IMR-90 (cell line): ENCODE data around the gene EFNB2. TPM values are rescaled to one million over a fixed set of nuclear protein-coding genes. Genes with fewer than 3 reads are reported as not detected.

Source experiments
- ATAC-seq: fragments of 200-7000 bp; cut with Tn5 transposase; 2 replicates; pipeline ENCODE4 v1.9.1; 2020; ENCODE audit warnings: low read depth, mild to moderate bottlenecking, moderate library complexity
- BruUV-seq: library from RNA; stranded (reverse); fragments of 400-500 nt; replicated peaks from 2 replicates; lab custom pipeline; 2021; lab: Mats Ljungman, UMichigan
- CTCF ChIA-PET: fragments of 300-600 bp; formaldehyde crosslinking; extraction: SDS; loops from one replicate; lab custom pipeline; 2021; ENCODE audit warnings: antibody characterized with exemption; lab: Yijun Ruan, JAX
- POLR2A ChIA-PET: fragments of 300-600 bp; sonication (Branson Sonifier 250); formaldehyde crosslinking; loops from one replicate; lab custom pipeline; 2022; ENCODE audit warnings: antibody characterized with exemption; ENCODE audit not compliant: unreplicated experiment; lab: Charles Lee
- DNase-seq: peaks from one replicate; pipeline ENCODE4 v3.0.0; 2013
- H2AFZ ChIP-seq: replicated peaks from 2 replicates; pipeline ENCODE3; 2013; ENCODE audit warnings: low read length, mild to moderate bottlenecking; ENCODE audit not compliant: poor library complexity
- H2AK5ac ChIP-seq: 2 replicates; pipeline ENCODE4 v1.6.1; 2013; ENCODE audit warnings: low read depth, low read length, inconsistent platforms
- H2AK9ac ChIP-seq: replicated peaks from 2 replicates; pipeline ENCODE3; 2013; ENCODE audit warnings: mild to moderate bottlenecking, low read depth, low read length, moderate library complexity; ENCODE audit not compliant: poor library complexity
- H2BK120ac ChIP-seq: 2 replicates; pipeline ENCODE4 v1.6.1; 2013; ENCODE audit warnings: low read depth, low read length, inconsistent platforms
- H2BK15ac ChIP-seq: 3 replicates; pipeline ENCODE4 v1.6.1; 2013; ENCODE audit warnings: low read depth, low read length, inconsistent platforms
- H2BK20ac ChIP-seq: 2 replicates; pipeline ENCODE4 v1.6.1; 2013; ENCODE audit warnings: low read depth, mild to moderate bottlenecking, inconsistent platforms, low read length, moderate library complexity
- H2BK5ac ChIP-seq: 2 replicates; pipeline ENCODE4 v1.6.1; 2013; ENCODE audit warnings: mild to moderate bottlenecking, low read depth, low read length, inconsistent platforms; ENCODE audit not compliant: poor library complexity, severe bottlenecking
- H3K14ac ChIP-seq: replicated peaks from 2 replicates; pipeline ENCODE4 v1.6.1; 2013; ENCODE audit warnings: low read depth, low read length, inconsistent platforms
- H3K18ac ChIP-seq: 2 replicates; pipeline ENCODE4 v1.6.1; 2013; ENCODE audit warnings: low read depth, low read length, control low read depth
- H3K23ac ChIP-seq: 2 replicates; pipeline ENCODE4 v1.6.1; 2013; ENCODE audit warnings: low read depth, low read length, inconsistent platforms
- H3K27ac ChIP-seq: 2 replicates; pipeline ENCODE4 v1.5.1; 2013; ENCODE audit warnings: mild to moderate bottlenecking, control low read depth, low read length; ENCODE audit not compliant: insufficient read depth
- H3K27me3 ChIP-seq: 2 replicates; pipeline ENCODE4 v1.6.1; 2013; ENCODE audit warnings: low read length; ENCODE audit not compliant: control insufficient read depth, insufficient read depth
- H3K36me3 ChIP-seq: 2 replicates; pipeline ENCODE4 v1.6.1; 2013; ENCODE audit warnings: low read length, mixed read lengths; ENCODE audit not compliant: control insufficient read depth, insufficient read depth
- H3K4ac ChIP-seq: 2 replicates; pipeline ENCODE4 v1.6.1; 2013; ENCODE audit warnings: low read depth, low read length, inconsistent platforms
- H3K4me1 ChIP-seq: 2 replicates; pipeline ENCODE4 v1.6.1; 2013; ENCODE audit warnings: low read length, mixed read lengths; ENCODE audit not compliant: control insufficient read depth, insufficient read depth
- H3K4me2 ChIP-seq: 2 replicates; pipeline ENCODE4 v1.6.1; 2013; ENCODE audit warnings: low read depth, mild to moderate bottlenecking, control low read depth, low read length, moderate library complexity
- H3K4me3 ChIP-seq: 2 replicates; pipeline ENCODE4 v1.5.1; 2013; ENCODE audit warnings: low read depth, mild to moderate bottlenecking, control low read depth, low read length, moderate library complexity; ENCODE audit not compliant: insufficient read depth
- H3K56ac ChIP-seq: 2 replicates; pipeline ENCODE4 v1.6.1; 2013; ENCODE audit warnings: low read length, inconsistent platforms; ENCODE audit not compliant: insufficient read depth; ENCODE audit errors: extremely low read depth
- H3K79me1 ChIP-seq, 2 experiments: 2 replicates each; pipeline ENCODE4 v1.6.1; 2013; ENCODE audit warnings: low read length in 2 of 2, inconsistent platforms in 1 of 2, low read depth in 1 of 2
- H3K9ac ChIP-seq: 2 replicates; pipeline ENCODE4 v1.6.1; 2013; ENCODE audit warnings: low read depth, low read length, control low read depth
- H3K9me1 ChIP-seq: 2 replicates; pipeline ENCODE4 v1.6.1; 2013; ENCODE audit warnings: low read length, inconsistent platforms; ENCODE audit not compliant: insufficient read depth
- H3K9me3 ChIP-seq: 2 replicates; pipeline ENCODE4 v1.6.1; 2013; ENCODE audit warnings: low read length; ENCODE audit not compliant: control insufficient read depth, insufficient read depth
- H4K20me1 ChIP-seq: 2 replicates; pipeline ENCODE4 v1.6.1; 2013; ENCODE audit warnings: low read length, inconsistent platforms; ENCODE audit not compliant: insufficient read depth
- H4K5ac ChIP-seq: 2 replicates; pipeline ENCODE4 v1.6.1; 2013; ENCODE audit warnings: mild to moderate bottlenecking, low read depth, low read length, control low read depth
- H4K8ac ChIP-seq, 2 experiments: 2 replicates each; pipeline ENCODE4 v1.6.1; 2013; ENCODE audit warnings: low read depth in 2 of 2, low read length in 2 of 2, control low read depth in 1 of 2, inconsistent platforms in 1 of 2
- H4K91ac ChIP-seq: 2 replicates; pipeline ENCODE4 v1.6.1; 2013; ENCODE audit warnings: low read depth, low read length, inconsistent platforms; ENCODE audit not compliant: insufficient read depth
- BHLHE40 ChIP-seq: fragments of 150-350 bp; IDR thresholded peaks from 2 replicates; pipeline ENCODE4 v1.6.1; 2016; ENCODE audit warnings: mild to moderate bottlenecking, low read depth, low read length
- MAFK ChIP-seq: IDR thresholded peaks from 2 replicates; pipeline ENCODE4 v1.6.1; 2012; ENCODE audit warnings: low read depth, low read length, improper control_type of control experiment
- MAZ ChIP-seq: IDR thresholded peaks from 2 replicates; pipeline ENCODE4 v1.6.1; 2012; ENCODE audit warnings: low read depth, mild to moderate bottlenecking, low read length, improper control_type of control experiment, moderate library complexity, borderline replicate concordance
- RAD21 ChIP-seq: IDR thresholded peaks from 2 replicates; pipeline ENCODE4 v1.6.1; 2012; ENCODE audit warnings: low read length, improper control_type of control experiment
- RCOR1 ChIP-seq: IDR thresholded peaks from 2 replicates; pipeline ENCODE4 v1.6.1; 2012; ENCODE audit warnings: mild to moderate bottlenecking, low read length, improper control_type of control experiment; ENCODE audit not compliant: insufficient replicate concordance
- RFX5 ChIP-seq: IDR thresholded peaks from 2 replicates; pipeline ENCODE4 v1.8.0; 2012; ENCODE audit warnings: low read depth, mild to moderate bottlenecking, low read length, moderate library complexity
- SMC3 ChIP-seq: fragments of 150-350 bp; IDR thresholded peaks from 2 replicates; pipeline ENCODE4 v1.6.1; 2016; ENCODE audit warnings: low read depth, mild to moderate bottlenecking, antibody characterized with exemption, low read length, moderate library complexity
- WGBS, 2 experiments: methylation state at CpG; one replicate each; pipeline versions ENCODE4 v1.1.5 to v1.1.7; 2013; ENCODE audit warnings: missing lambda C conversion rate in 2 of 2; ENCODE audit not compliant: insufficient read length in 1 of 2; ENCODE audit errors: extremely low coverage in 2 of 2; 5-methylcytosine and 5-hydroxymethylcytosine counted together
- dilution Hi-C: fragments of 300-500 bp; cut with HindIII; formaldehyde crosslinking; loops from one replicate; pipeline ENCODE4 v1.14.3; 2018; ENCODE audit warnings: low sequenced_read_pairs; ENCODE audit not compliant: unreplicated experiment
- in situ Hi-C: fragments of 300-500 bp; cut with MboI; formaldehyde crosslinking; loops from 3 replicates; pipeline ENCODE4 v1.14.3; 2019; ENCODE audit warnings: low sequenced_read_pairs, inconsistent platforms, mixed read lengths
- intact Hi-C: fragments of 100-400 bp; cut with micrococcal nuclease; formaldehyde crosslinking; loops from 2 replicates; pipeline ENCODE4 v1.10.0; 2022
- polyA plus RNA-seq, 3 experiments: library from polyadenylated mRNA; depleted of rRNA; stranded (reverse); fragments of >200 nt; gene quantifications; 2 replicates each; pipeline ENCODE4 v1.2.3, GENCODE V29; 2012; ENCODE audit warnings: low replicate concordance in 1 of 3
- total RNA-seq: library from RNA; depleted of rRNA; stranded (reverse); fragments of >200 nt; gene quantifications from 2 replicates; pipeline ENCODE4 v1.2.3, GENCODE V29; 2012

Gene EFNB2
- total and polyA plus RNA-seq, 2 of the 4 experiments (the other 2 are of a cell fraction): 5.4 to 6.0 TPM

DNA sequence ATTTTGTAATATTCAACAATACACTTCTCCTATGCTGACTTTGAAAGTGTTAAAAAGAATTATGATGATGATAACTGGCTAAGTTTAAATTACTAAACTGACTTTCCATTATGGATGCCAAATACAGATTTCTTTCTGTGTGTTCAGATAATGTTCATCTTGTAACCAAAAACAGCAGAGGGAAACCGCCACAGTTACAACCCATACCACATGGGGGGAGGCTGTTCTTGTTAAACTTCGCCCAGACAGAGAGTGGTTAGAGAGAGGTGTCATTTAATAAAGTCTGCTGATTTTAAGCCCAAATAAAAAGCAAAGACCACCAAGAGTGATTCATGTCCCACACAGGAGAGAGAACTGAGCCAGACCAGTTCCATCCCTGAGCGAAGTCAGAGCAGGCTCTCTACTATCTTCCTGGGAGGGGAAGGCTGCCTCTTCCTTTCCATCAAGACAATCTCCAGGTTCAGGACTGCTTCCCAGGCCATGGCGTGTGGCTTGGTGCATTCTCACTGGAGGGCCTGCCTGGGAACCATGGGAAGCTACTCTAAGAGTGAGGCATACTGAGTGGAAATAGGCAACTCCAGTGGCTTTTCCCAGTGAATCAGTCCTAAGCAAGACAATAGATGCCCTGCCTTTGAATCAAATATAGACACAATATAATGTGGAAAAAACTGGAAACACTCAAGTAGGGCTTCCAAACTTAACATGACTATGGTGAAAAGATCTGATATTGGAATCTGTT, 18.2 kb downstream of the EFNB2 start:
- H3K4ac ChIP-seq: no peak overlapping the region
- DNase-seq: no peak
- H3K14ac ChIP-seq: no peak overlapping the region
- H4K8ac ChIP-seq: no peak overlapping the region
- WGBS, 2 experiments: no CpG with 5 or more reads among the region's 4 CpGs
- no peak for ATAC-seq
- H2BK20ac ChIP-seq: no peak overlapping the region
- no peaks in the 10 kb centered on the region for H4K20me1 ChIP-seq
- no peak overlapping the region for H3K23ac ChIP-seq
- TF ChIP-seq SMC3 (no peak), BHLHE40 (no peak), MAFK (no peak), MAZ (no peak), RCOR1 (no peak), RFX5 (no peak), RAD21 (no peak)
- peaks cover 5% of the 10 kb centered on the region for H3K4me1 ChIP-seq
- H3K18ac ChIP-seq: no peak overlapping the region
- H4K5ac ChIP-seq: peak overlapping the region; percentile 16; the same call in 1 of the 2 replicates
- H4K91ac ChIP-seq: no peak overlapping the region
- H2BK5ac ChIP-seq: no peak overlapping the region
- in situ Hi-C loops (loop anchor here (25.0 kb wide), 1 partner anchor 430 kb away; no protein-coding TSS in a partner anchor), dilution Hi-C loops (no loop called here), intact Hi-C loops (no loop called here)
- no peak overlapping the region for H3K4me2 ChIP-seq
- H3K36me3 ChIP-seq: no peaks in the 10 kb centered on the region
- peaks cover 14 to 41% of the 10 kb centered on the region in 2 experiments; a peak in 3 of 4 replicates for H3K79me1 ChIP-seq
- H3K4me3 ChIP-seq: no peak overlapping the region
- no peak overlapping the region for H3K9ac ChIP-seq
- H3K27ac ChIP-seq: no peak overlapping the region
- H3K56ac ChIP-seq: no peak overlapping the region
- H2BK120ac ChIP-seq: no peak overlapping the region
- H2AFZ ChIP-seq: no peak overlapping the region
- ChIA-PET CTCF (no interaction called here), POLR2A (no interaction called here)
- no peaks in the 10 kb centered on the region for H3K27me3 ChIP-seq
- H2BK15ac ChIP-seq: no peak overlapping the region
- no peaks in the 10 kb centered on the region for H3K9me3 ChIP-seq
- peak overlapping the region; percentile 44; the same call in 1 of the 2 replicates for H2AK5ac ChIP-seq
- peaks cover 7% of the 10 kb centered on the region; the same call in 1 of the 2 replicates for H3K9me1 ChIP-seq
- BruUV-seq: no TSS peak
- H2AK9ac ChIP-seq: no peak overlapping the region
